ENCODE measurements around the gene CHRM5. TPM values are rescaled to one million over a fixed set of nuclear protein-coding genes. Genes with fewer than 3 reads are reported as not detected.
A peak's percentile ranks its signal among the peaks of the same experiment; 100 is the strongest.
"Not testable (repeated sequence)": the region's sequence is repeated elsewhere in the genome, so short reads cannot be mapped to it uniquely, and the experiment has no call there.

CHRM5 gene
- total RNA-seq, 1 donor from 2014 or later = 0.20 TPM

DNA sequence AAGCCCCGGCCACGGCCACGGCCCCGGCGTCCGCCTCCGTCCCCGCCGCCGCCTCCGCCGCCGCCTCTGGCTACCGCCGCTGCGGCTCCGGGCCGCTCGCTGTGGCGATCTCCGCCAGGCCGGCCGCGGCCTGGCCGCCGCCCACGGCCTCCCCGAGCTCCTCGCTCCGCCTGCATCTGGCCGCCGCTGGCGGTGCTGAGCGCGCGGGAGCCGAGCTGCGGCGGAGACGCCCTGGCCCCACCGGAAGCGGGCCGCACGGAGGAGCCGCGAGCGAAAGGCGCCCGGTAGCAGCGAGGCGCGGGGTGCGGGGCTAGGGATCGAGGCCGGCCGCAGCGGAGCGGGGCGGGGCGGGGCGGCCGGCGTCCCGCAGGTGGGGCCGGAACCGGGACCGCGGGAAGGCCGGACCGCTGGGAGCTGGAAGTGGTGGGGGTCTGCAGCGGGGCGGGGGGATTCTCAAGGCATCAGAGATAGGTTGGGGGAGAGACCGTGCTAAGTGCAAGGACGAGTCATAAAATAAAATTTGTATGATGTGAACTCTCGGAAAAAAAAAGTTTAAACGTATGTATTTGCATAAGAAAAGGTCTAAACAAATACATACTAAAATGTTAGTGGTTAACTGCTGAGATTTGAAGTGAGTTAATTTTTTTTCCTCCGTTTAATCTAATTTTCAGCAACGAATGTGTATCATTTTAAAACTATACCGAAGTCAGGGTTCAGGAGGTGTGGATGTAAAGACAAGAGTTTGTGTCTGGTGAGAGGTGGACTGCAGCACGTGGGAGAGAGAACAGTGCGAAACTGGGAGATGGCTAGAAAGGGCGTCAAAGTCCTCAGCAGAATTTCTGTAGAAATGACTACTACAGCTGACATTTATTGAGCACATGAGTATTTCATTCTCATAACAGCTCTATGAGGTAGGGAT, 70.8 kb downstream of the CHRM5 start, which contains the start of gene AVEN:
Gene AVEN (minus strand): TSS at position 334 of the 919 bp plus-strand sequence. CDS start 158 bp downstream, at position 176.
- DNase-seq (ENCODE audit: low read depth in 2 of 2) = peak; percentile 42 to 47

DNA sequence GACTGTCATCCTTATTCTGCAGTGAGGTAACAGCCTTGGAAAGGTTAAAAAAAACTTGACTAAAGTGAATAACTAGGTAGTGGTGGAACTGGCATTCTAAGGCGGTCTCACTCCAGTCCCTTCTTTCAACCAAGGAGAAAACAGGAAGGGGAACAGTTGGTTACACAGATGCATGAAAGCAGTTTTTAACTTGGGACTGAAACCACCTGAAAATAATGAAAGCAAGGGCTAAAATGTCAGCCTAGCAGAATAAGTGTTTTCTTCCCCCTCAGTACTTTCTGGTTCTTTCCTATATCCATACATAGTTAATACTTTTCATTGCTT, 71.5 kb downstream of the CHRM5 start:
- no peak for DNase-seq (ENCODE audit: low read depth in 2 of 2)

DNA sequence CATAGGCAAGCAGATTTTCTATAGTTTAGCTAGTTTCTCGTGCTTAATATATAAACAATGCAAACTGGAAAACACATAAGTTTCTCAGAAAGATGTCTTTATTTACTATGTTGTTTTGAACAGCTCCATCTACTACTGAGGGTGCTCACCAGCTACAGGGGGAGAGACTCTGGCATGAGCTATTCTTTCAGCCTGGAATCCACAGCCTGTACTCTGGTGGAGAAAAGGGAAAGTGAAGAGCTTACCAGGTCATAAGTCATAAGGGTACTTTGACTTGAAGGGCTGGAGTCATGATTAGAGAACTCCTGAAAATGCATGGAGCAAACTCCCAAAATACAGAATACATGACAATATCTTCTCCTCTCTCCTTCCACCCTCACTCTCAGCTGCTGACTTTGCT, 75.1 kb downstream of the CHRM5 start:
- DNase-seq (ENCODE audit: low read depth in 2 of 2) = no peak

DNA sequence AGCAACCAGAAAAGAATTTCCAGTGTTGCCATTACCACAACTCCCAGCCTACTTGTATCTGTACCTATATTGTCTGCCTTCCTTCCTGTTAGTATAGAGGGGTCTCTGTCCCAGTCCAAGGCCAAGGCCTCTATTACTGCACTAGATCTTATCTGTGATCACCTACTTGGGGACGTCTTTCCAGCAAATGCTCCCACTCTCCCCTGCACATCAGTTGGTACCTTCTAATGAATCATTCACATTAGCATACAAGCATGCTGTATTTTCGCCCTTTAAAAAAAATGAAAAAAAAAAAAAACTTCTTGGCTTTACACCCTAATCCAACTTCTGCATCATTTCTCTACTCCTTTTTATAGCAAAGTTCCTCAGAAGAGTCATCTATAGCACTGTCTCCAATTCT, 75.5 kb downstream of the CHRM5 start:
- DNase-seq (ENCODE audit: low read depth in 2 of 2) = no peak

DNA sequence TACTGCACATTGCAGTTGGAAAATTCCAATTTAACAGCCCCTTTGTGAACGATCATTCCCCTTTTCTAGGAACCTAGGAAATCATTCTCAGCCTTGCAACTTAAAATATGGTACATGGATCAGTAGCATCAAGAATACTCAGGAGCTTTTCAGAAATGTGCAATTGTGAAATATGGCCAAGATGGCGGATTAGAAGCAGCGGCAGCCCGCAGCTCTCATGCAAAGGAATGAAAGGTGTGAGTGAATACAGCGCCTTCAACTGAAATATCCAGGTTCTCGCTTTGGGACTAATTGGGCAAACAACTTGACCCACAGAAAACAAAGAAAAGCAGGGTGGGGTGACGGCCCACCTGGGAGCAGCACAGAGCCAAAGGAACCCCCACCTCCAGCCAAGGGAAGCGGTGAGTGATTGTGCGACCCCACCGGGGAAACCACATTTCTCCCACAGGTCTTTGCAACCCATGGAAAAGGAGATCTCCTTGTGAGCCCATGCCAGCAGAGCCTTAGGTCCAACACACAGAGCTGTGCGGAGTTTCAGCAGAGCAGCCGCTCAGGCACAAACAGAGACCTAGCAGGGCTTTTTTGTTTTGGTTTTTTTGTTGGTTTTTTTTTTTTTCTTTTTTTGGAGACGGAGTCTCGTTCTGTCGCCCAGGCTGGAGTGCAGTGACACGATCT, 78.3 kb downstream of the CHRM5 start:
- no peak for DNase-seq (ENCODE audit: low read depth in 2 of 2)

DNA sequence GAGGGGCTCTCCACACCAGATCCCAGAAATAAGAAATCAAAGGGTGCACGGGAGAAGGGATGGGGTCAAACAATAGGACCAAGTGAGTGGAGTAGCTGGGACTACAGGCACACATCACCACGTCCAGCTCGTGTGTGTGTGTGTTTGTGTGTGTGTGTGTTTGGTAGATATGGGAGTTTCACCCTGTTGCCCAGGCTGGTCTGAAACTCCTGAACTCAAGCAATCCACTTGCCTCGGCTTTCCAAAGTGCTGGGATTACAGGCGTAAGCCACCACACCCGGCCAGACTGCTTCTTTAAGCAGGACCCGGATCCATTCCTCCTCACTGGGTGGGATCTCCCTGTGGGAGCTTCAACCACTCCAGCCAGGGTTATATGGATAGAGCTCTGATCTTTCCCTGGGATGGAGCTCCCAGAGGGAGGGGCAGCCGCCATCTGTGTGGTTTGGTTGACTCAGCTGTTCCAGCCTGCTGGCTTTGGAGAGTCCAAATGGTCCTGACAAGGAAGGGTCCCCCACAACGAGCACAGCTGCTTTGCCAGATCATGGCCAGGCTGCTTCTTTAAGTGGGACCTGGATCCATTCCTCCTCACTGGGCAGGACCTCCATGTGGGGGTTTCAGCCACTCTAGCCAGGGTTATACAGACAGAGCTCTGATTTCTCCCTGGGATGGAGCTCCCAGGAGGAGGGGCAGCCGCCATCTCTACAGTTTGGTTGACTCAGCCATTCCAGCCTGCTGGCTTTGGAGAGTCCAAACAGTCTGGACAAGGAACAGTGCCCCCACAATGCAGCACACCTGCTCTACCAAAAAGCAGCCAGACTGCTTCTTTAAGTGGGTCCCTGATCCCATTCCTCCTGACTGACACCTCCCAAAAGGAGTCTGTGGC, 79.8 kb downstream of the CHRM5 start:
- DNase-seq (ENCODE audit: low read depth in 2 of 2) = no peak

DNA sequence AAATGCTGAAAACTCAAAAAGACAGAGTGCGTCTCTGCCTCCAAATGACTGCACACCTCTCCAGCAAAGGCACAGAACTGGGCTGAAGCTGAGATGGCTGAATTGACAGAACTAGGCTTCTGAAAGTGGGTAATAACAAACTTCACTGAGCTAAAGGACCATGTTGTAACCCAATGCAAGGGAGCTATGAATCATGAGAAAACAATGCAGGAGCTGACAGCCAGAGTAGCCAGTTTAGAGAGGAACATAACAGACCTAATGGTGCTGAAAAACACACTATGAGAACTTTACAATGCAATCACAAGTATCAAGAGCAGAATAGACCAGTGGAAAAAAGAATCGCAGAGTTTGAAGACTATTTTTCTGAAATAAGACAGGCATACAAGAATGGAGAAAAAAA, 80.8 kb downstream of the CHRM5 start:
- no peak for DNase-seq (ENCODE audit: low read depth in 2 of 2)

DNA sequence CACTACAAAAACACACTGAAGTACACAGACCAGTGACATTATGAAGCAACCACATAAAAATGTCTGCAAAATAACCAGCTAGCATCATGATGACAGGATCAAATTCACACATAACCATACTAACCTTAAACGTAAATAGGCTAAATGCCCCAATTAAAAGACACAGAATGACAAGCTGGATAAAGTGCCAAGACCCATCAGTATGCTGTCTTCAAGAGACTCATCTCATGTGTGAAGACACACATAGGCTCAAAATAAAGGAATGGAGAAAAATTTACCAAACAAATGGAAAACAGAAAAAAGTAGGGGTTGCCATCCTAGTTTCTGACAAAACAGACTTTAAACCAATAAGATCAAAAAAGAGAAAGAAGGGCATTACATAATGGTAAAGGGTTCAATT, 82.1 kb downstream of the CHRM5 start:
- not testable (repeated sequence) for DNase-seq (ENCODE audit: low read depth in 2 of 2)

DNA sequence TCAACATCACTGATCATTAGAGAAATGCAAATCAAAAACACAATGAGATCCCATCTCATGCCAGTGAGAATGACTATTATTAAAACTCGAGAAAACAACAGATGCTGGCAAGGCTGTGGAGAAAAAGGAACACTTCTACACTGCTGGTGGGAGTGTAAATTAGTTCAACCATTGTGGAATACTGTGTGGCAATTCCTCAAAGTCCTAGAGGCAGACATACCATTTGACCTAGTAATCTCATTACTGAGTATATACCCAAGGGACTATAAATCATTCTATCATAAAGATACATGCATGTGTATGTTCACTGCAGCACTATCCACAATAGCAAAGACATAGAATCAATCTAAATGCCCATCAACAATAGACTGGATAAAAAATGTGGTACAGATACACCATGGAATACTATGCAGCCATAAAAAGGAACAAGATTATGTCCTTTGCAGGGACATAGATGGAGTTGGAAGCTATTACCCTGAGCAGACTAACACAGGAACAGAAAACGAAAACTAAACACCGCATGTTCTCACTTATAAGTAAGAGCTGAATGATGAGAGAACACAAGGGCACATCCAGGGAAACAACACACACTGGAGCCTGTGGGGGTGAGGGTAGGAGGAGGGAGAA, 85.9 kb downstream of the CHRM5 start:
- DNase-seq (ENCODE audit: low read depth in 2 of 2) = no peak

DNA sequence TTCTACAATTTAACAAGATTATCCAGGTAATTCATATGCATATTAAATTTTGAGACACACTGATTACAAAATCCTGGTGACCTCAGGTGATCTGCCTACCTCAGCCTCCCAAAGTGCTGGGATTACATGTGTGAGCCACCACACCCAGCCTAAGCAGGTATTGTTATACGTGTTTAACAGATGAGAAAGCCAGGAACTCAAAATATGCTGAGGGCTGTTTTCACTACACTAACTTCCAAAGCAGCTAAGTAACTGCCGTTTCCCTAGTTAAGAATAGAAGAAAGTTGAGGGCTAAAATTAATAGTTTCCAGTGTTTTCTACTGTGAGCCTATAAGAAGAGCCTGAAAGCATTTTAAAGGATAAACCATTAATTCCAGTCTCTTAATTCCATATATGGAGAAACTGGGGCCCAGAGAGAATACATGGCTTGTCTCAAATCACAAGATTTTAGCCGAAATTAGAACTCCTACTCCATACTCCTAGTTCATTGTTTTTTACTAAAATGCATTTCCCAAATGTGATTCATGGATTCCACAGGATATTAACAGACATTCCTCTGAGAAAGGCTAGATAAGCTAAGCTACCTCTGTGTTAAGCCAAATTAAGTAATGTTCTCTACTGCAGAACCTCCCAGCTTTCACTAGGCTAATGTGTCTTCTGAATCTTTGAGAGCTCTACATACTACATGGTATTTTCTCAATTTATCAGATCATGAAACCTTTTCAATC, 87.7 kb downstream of the CHRM5 start:
- DNase-seq (ENCODE audit: low read depth in 2 of 2) = peak; percentile 47 to 57

DNA sequence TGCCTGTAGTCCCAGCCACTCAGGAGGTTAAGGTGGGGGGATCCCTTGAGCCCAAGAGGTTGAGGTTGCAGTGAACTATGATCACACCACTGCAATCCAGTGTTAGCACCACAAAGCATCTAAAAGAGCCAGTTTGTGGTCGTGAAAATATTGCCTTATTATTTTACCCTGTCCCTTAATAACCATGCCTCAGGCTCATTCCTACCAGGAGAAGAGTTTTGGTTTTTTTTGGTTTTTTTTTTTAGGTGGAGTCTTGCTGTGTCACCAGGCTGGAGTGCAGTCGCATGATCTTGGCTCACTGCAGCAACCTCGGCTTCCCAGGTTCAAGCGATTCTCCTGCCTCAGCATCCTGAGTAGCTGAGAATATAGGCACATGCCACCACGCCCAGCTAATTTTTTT, 88.6 kb downstream of the CHRM5 start:
- DNase-seq (ENCODE audit: low read depth in 2 of 2) = no peak

DNA sequence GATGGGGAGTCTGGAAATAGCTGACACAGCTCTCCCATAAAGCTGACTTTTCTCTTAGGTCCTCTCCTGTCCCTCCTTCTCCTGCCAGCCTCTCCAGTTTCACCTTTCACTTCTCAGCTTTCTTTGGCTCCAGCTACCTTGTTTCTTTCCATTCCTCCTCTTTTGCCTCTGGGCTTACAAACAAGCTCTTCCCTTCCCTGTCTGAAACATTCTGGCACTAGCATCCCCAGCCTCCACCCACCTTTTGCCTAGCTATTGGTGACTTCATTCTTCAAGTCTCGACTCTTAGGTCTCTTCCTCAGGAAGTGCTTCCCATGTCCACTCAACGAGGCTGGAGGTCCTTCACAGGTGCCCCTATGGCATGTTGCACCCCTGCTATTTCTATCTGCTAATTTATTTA, 91.2 kb downstream of the CHRM5 start:
- no peak for DNase-seq (ENCODE audit: low read depth in 2 of 2)

DNA sequence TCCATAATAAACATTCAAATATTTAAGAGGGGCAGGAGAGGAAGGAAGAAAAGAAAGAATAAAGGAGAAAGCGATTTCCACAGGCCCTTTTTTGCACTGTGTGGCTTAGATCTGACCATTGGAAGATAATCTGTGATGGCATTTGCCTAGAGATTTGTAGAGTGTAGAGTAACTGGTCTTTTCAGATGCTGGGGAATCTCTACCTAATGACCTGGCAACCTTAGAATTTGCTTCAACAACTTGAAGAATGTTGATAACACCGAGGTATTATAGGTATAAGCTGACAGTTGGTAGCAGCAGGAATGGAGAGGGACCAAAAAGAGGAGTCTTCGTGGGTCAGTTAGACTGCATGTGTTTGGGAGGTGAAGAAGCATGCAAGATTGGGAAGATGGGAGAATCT, 91.6 kb downstream of the CHRM5 start:
- DNase-seq (ENCODE audit: low read depth in 2 of 2) = no peak

DNA sequence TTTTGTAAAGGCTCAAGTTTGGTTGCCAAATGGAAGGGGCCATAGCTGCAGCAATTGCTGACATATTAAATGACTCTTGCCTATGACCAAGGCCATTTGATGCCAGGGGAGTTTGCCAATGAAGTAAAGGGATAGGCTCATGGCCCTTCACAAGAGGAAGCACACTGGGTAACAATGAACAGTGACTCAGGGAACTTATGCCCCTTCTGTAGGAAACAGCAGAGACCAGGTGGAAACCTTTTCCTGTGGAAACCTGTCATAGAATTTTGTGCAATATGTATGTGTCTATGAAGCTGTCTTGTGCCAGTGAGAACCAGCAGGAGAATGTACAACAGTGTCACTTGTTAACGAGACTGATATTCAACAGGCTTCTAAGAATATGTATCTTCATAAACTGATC, 96.1 kb downstream of the CHRM5 start:
- DNase-seq (ENCODE audit: low read depth in 2 of 2) = peak; percentile 15 to 39

DNA sequence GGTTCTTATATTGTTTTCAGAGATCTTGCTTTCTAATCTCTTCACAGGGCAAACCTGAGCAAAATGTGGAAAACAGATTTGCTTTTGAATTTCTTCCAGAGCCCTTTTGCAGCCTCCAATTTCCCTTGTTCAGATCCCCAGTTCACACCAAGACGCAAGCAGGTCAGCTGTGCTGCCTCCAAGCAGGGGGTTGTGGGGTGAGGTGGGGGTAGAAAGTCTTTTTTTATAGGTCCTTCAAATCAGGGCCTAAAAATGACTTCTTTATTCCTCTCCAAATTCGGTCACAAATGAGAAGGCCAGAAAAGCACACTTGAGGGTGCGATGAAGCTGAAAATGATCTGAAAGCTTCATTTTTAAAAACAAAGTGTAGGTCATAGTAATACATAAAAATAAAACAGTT, 97.0 kb downstream of the CHRM5 start:
- no peak for DNase-seq (ENCODE audit: low read depth in 2 of 2)

DNA sequence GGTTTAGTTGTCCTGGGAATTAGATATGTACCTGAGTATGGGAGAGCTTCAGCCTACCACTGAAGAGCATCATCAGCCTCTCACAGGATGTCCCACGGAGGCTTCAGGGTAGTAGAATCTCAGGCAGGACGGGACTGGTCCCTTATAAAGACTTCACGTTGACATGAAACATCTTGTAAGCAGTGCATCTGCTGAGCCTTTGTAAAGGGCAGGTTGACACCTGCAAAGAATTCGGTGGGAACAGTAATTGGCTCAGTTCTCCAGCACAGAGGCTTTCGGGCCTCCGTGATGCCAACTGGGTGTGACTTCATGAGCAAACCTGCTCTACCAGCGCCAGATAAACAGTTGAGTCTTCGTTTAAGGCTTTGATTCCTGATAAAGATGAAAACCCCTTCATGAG, 97.6 kb downstream of the CHRM5 start:
- DNase-seq (ENCODE audit: low read depth in 2 of 2) = no peak

DNA sequence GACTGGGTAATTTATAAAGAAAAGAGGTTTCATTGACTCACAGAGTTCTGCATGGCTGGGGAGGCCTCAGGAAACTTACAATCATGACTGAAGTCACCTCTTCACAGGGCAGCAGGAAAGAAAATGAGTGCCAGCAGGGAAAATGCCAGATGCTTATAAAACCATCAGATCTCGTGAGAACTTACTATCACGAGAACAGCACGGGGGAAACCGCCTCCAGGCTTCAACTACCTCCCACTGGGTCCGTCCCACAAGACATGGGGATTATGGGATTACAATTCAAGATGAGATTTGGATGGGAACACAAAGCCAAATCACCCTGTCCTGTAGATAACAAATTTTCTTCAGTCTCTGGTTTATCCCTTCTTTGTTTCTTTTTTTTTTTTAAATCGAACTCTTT, 101.7 kb downstream of the CHRM5 start:
- no peak for DNase-seq (ENCODE audit: low read depth in 2 of 2)

DNA sequence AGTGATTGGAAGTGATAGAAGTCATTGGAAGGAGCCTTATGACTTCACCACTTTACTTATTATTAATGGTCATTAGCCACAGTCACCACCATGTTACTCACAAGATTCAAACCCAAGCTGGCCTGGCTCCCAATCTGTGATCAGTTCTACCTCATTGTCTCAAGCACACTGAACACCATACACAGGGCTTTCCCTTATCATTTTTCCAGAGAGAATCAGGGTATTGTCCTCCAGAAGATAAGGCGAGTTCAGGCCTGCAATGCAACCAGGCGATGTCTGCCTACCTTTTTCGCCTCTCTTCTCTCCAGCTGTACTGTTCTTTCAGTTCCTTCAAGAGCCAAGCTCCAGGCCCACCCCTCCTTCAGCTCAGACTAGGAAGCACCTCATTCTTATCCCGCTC, 108.5 kb downstream of the CHRM5 start:
- DNase-seq (ENCODE audit: low read depth in 2 of 2) = no peak

DNA sequence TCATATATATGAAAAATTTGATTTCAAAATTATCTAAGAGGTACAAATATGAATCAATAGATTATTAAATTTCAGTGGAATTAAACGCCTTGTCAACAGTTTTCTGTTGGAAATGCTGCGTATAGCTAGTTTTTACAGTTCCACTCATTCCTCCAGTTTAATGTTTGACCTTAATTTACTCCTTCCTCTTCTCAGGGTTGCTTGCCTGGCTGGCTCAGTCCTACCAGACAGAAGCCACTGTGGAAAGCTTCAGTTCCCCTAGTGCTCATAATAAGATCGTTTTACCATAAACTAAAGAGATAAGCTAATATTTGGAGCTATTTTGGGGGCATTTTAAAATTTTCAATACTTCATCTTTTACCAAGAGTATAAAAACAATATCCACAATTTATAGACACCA, 110.6 kb downstream of the CHRM5 start:
- no peak for DNase-seq (ENCODE audit: low read depth in 2 of 2)

DNA sequence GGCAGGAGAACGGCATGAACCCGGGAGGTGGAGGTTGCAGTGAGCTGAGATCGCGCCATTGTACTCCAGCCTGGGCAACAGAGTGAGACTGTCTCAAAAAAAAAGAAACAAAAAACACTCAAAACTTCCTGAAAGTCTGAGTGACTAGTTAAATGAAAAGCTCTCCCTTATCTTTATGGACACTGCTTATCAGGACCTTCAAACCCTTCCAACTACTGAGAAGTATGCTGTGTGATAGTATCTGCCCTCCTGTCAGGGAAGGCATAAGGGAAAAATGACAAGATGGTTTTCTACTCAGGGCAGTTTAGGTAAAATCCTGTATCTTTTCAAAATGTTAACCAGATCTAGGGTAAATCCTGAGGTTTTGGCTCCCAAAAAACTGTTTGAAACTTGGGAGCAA, 111.6 kb downstream of the CHRM5 start:
- no peak for DNase-seq (ENCODE audit: low read depth in 2 of 2)

DNA sequence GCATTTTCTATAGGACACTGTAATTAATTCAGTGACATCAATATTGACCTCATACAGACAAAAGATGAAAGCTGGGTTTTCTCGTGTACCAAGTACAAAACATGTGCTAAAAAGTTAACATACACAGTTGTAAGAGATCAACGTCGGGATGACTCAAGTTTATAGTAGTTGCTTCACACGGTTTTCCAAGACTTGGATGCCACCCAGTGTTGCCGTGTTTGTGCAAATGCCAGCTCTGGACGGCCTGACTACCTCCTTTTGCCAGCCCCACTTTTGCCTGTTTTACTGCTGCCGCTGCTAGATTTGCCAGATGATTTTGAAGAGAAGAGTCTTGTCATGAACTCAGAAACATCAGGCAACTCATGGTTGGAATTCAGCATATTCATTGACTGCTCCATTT, 115.8 kb downstream of the CHRM5 start:
- DNase-seq (ENCODE audit: low read depth in 2 of 2) = no peak
